RWPE1 (cell line): ENCODE results near the gene LDAF1.

Source experiments
- CTCF ChIA-PET: fragments of 350-600 bp; sonication (Branson Sonifier 250); formaldehyde crosslinking; extraction: SDS; loops from one replicate; lab custom pipeline; 2021; lab: Yijun Ruan, JAX
- POLR2A ChIA-PET: fragments of 400-600 bp; formaldehyde crosslinking; extraction: SDS; loops from one replicate; lab custom pipeline; 2020; ENCODE audit warnings: antibody characterized with exemption; ENCODE audit not compliant: low non-redundant PET; lab: Yijun Ruan, JAX
- DNase-seq: peaks from one replicate; pipeline ENCODE4 v3.0.0; 2012; ENCODE audit warnings: low spot score
- H3K27ac ChIP-seq: fragments of 450-650 bp; 2 replicates; pipeline ENCODE4 v1.5.1; 2017
- CTCF ChIP-seq: fragments of 450-650 bp; conservative IDR thresholded peaks from 2 replicates; pipeline ENCODE4 v1.5.1; 2017; ENCODE audit warnings: low read depth, mild to moderate bottlenecking

The LDAF1 gene

GRCh38 chr16:21185659-21186325 lies 27.3 kb downstream of the LDAF1 start:
- DNase-seq: no peak
- ChIA-PET POLR2A (no interaction called here), CTCF (interaction anchor here (0.6 kb wide), 1 partner anchor 371 kb away, joined by 5 read pairs; no protein-coding TSS in a partner anchor)
- no peak overlapping the region for H3K27ac ChIP-seq
- TF ChIP-seq CTCF: no peak

GRCh38 chr16:21186326-21186691 lies 27.8 kb downstream of the LDAF1 start:
- no peak for TF ChIP-seq CTCF
- ChIA-PET CTCF (interaction anchor here (0.6 to 0.7 kb wide), 2 partner anchors 114 to 372 kb away, joined by 4 to 5 read pairs; no protein-coding TSS in a partner anchor), POLR2A (no interaction called here)
- DNase-seq: no peak
- no peak overlapping the region for H3K27ac ChIP-seq

GRCh38 chr16:21189311-21189710 lies 30.8 kb downstream of the LDAF1 start:
- TF ChIP-seq CTCF: no peak
- H3K27ac ChIP-seq: no peak overlapping the region
- DNase-seq: no peak
- ChIA-PET POLR2A (no interaction called here), CTCF (interaction anchor here (0.5 to 2.7 kb wide), 18 partner anchors 9 to 1493 kb away, joined by 3 to 30 read pairs (median 4); partner anchors contain the start of gene CRYM)

- CTCF ChIA-PET: interaction anchor here (0.5 to 2.7 kb wide), 2 partner anchors 110 to 325 kb away, joined by 3 to 30 read pairs; no protein-coding TSS in a partner anchor
- no peak for DNase-seq
- POLR2A ChIA-PET: no interaction called here
- no peak overlapping the region for H3K27ac ChIP-seq
- TF ChIP-seq CTCF: no peak
These were observed 31.5 kb downstream of the LDAF1 start for GRCh38 chr16:21190013-21190412.

GRCh38 chr16:21190599-21190998 lies 32.1 kb downstream of the LDAF1 start:
- POLR2A ChIA-PET: no interaction called here
- CTCF ChIA-PET: no interaction called here
- no peak for DNase-seq
- TF ChIP-seq CTCF: no peak
- H3K27ac ChIP-seq: no peak overlapping the region

GRCh38 chr16:21192991-21193390 lies 34.5 kb downstream of the LDAF1 start:
- no peak for DNase-seq
- no peak for TF ChIP-seq CTCF
- ChIA-PET POLR2A (no interaction called here), CTCF (interaction anchor here (0.7 kb wide), 1 partner anchor 362 kb away, joined by 4 read pairs; no protein-coding TSS in a partner anchor)
- no peak overlapping the region for H3K27ac ChIP-seq
